Left hindlimb (tissue), 1 donor: Measurements from ENCODE around the gene RCHY1.
"Not testable (repeated sequence)": the region's sequence is repeated elsewhere in the genome, so short reads cannot be mapped to it uniquely, and the experiment has no call there.

Experiments
- DNase-seq: peaks from one replicate; pipeline ENCODE4 v3.0.0-alpha.2; 2018

Gene RCHY1

GRCh38 chr4:75514949-75515612 lies 878 bp upstream of the RCHY1 start:
- no peak for DNase-seq

GRCh38 chr4:75513526-75514130 lies 575 bp downstream of the RCHY1 start:
- DNase-seq = no peak

GRCh38 chr4:75512386-75513211 lies 1.6 kb downstream of the RCHY1 start:
- DNase-seq = no peak

- DNase-seq = no peak
Observed at GRCh38 chr4:75511841-75512240, 2.4 kb downstream of the RCHY1 start.

- DNase-seq = not testable (repeated sequence)
Observed at GRCh38 chr4:75509592-75509991, 4.6 kb downstream of the RCHY1 start.

- DNase-seq = no peak
Observed at GRCh38 chr4:75505630-75506029, 8.6 kb downstream of the RCHY1 start.

GRCh38 chr4:75502671-75503070 lies 11.5 kb downstream of the RCHY1 start:
- no peak for DNase-seq

GRCh38 chr4:75499900-75500299 lies 14.3 kb downstream of the RCHY1 start:
- no peak for DNase-seq

GRCh38 chr4:75498041-75498440 lies 16.2 kb downstream of the RCHY1 start:
- no peak for DNase-seq

- no peak for DNase-seq
Observed at GRCh38 chr4:75497133-75497532, 17.1 kb downstream of the RCHY1 start.

GRCh38 chr4:75496406-75496805 lies 17.8 kb downstream of the RCHY1 start:
- no peak for DNase-seq

GRCh38 chr4:75495476-75495875 lies 18.7 kb downstream of the RCHY1 start:
- no peak for DNase-seq

GRCh38 chr4:75494563-75494962 lies 19.6 kb downstream of the RCHY1 start:
- DNase-seq = no peak

- no peak for DNase-seq
Observed at GRCh38 chr4:75490155-75490554, 24.0 kb downstream of the RCHY1 start.

GRCh38 chr4:75484190-75484589 lies 30.0 kb downstream of the RCHY1 start:
- no peak for DNase-seq

- DNase-seq = no peak
Observed at GRCh38 chr4:75477201-75477600, 37.0 kb downstream of the RCHY1 start.

- no peak for DNase-seq
Observed at GRCh38 chr4:75470738-75471137, 43.5 kb downstream of the RCHY1 start.

GRCh38 chr4:75469896-75470295 lies 44.3 kb downstream of the RCHY1 start:
- no peak for DNase-seq

- DNase-seq = no peak
Observed at GRCh38 chr4:75457365-75457764, 56.8 kb downstream of the RCHY1 start.

GRCh38 chr4:75434105-75434504 lies 80.1 kb downstream of the RCHY1 start:
- DNase-seq = no peak

GRCh38 chr4:75432683-75433082 lies 81.5 kb downstream of the RCHY1 start:
- no peak for DNase-seq

GRCh38 chr4:75429208-75429607 lies 85.0 kb downstream of the RCHY1 start:
- no peak for DNase-seq
